ENCODE measurements around the gene HNRNPAB. TPM values are rescaled to one million over a fixed set of nuclear protein-coding genes. Genes with fewer than 3 reads are reported as not detected.

HNRNPAB gene
- total RNA-seq, 1 donor from 2014 or later: 90.6 TPM

DNA sequence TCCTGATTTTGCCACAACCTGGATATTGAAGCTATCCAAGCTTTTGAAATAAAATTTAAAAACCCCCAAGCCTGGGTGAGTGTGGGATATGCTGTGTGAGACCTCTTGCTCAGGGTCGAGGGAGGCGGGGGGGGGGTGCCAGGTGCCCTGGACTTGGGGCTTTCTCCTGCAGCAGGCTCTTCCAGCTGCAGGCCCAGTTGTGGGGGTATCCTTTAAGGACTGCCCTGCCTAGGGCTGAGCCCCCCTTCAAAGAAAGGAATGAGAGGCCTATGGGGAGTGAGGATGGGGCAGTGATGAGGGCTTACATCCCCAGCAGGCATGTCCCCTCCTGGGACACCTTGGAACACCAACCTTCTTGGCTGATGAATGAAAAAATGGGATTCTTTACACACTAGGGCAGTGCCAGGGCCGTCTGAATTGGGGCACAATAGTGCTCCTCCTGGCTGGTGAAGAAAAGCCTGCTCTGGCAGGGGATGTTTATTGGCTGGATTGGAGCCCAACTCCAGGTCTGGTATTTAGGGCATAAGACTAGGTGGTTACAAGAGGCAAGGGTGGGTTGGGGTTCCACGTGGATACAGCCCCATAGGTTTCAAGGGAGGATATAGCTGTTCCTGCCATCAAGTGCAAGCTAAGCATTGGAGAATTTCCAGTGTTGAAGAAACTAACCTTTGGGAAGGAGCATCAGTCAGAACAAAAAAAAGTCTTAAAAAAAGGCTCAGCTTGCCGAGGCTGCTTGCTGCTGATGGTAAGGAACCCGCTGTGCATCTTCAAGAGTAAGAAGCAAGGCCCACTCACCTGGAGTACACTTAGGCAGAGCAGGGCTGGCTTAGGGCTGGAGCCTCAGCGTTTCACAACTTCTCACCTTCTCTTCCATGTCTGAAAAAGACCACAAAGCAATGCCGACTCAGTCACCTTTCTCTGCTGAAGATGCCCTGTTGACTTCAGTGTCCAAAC lies 7.0 kb downstream of the HNRNPAB start:
- no peak for DNase-seq (ENCODE audit: low read depth, low spot score)

DNA sequence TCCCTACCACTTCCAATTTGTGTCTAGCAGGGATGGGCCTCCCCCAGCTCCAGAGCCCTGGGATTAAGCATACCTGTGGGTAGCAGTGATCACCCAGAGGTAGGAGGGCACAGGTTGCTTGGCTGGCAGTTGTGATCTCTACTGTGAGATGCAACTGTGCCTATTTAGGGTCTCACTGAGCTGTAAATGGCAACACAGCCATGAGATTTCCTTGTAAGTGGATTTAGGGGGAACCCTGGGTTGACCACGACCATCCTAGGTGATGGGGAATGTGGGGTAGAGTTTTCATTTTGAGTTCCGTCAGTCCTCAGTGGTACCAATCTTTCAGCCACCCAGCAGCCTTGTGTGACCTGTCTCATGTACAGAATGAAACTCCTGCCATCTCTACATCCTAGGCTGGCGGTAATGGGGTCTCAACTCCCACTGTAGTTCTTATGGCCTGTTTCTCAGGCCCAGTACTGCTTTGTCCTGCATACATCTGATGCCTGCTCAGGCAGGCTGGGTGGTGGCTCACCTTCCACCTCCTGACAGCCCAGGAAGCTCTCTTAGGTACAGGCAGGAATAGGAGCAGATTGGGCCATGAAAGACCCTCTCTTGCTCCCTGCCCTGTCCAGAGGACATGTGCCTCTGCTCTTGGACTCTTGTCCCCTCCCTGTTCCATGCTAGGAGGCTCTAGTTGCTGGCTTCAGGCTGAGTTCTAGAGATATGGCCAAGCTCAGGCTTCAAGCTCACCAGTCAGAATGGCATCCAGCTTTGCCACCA lies 8.1 kb downstream of the HNRNPAB start:
- DNase-seq (ENCODE audit: low read depth, low spot score): no peak

DNA sequence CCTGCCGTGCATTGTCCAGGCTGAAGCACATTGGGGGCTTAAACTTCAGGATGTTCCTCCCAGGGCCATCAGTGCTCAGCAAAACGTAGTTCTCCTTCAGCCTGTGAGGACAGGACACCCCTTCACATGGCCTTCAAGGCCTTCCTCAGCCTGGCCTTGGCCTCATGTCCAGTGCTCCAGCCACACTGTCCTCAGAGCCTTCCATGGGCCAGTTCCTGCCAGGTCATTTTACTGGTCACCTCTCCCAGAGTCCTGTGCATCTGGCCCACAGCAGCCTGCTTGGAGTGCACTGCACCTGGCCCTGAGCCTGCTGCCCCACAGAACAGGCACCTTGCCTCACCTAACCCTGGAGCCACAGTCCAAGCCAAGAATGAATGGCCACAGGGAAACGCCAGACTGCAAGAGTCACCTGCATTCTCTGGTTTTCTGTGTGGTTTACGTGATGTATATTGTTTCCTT lies 8.7 kb downstream of the HNRNPAB start:
- no peak for DNase-seq (ENCODE audit: low read depth, low spot score)

- no peak for DNase-seq (ENCODE audit: low read depth, low spot score)
Measured at GRCh38 chr5:178213748-178214151, 9.4 kb downstream of the HNRNPAB start.

DNA sequence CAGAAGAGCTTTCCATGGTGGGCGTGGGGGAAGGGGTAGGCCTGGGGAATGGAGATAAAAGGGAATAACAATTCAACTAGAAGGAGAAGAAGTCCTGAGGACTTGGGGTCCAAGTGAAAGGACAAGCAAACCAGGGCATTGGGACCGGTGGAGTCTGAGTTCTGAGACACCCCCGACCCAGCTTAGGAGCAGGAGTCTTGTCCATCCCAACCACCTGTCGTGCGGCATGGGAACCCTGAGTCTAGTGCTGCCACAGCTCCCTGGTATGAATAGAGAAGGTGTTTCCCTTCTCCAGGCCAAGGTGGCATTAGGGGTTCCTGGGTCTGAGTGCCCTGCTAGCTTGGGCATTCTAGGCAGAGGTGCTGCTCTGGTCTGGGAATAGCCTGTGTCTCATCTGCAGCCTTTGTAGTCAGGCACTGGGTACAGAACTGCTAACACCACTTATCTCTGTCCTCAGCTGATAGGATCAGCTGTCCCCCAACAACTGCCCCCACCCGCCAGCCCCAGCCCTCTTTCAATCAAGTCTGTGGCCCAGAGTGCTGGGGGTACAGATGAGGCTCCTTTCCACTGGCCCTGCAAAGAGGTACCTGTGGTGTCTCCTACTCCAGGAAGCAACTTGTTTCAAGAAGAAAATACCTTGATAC lies 9.9 kb downstream of the HNRNPAB start:
- DNase-seq (ENCODE audit: low read depth, low spot score): no peak

DNA sequence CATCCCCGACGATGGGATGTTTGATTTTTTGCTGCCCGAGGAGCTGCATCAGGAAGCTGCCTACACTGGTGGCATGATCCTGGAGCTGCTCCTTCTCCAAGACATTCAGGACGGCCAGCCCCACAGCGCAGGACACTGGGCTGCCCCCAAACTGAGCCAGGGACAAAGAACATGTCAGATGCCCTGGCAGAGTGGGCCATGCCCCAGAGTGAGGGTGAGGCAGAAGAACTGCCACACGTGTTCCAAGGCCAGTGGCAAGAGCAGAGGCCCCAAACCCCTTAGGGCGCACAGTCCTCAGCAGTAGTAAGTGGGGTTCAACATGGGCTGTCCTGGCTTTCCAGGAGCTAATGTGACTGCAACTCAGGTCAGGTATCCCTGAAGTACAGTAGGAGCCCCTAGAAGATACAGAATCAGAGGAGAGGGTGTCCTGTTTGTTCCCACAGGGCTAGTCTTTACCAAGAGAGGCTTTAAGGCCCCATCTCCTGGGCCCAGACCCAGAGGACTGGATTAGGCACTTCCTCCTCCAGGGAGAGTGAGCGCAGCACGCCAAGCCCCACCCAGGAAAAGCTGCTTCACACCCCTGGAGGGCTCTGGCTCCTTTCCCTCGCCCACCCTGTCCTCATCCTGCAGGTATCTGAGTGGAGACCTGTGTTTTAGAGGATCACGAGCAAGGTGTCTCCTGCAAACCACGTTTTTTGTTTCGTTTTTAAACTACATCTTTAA lies 11.1 kb downstream of the HNRNPAB start:
- DNase-seq (ENCODE audit: low read depth, low spot score): no peak

- DNase-seq (ENCODE audit: low read depth, low spot score): no peak
Measured at GRCh38 chr5:178216088-178216534, 11.8 kb downstream of the HNRNPAB start.

DNA sequence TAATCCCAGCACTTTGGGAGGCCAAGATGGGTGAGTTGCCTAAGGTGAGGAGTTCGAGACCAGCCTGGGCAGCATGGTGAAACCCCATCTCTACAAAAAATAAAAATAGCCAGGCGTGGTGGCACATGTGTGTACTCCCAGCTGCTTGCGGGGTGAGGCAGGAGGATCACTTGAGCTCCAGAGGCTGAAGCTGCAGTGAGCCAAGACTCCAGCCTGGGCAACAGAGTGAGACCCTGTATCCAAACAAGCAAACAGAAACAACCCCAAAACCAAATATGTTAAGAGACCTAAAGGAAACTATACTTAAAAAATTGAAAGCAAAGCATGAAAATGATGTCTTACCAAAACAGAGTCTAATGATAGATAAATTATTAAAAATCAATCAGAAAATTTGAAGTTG lies 12.4 kb downstream of the HNRNPAB start:
- no peak for DNase-seq (ENCODE audit: low read depth, low spot score)

DNA sequence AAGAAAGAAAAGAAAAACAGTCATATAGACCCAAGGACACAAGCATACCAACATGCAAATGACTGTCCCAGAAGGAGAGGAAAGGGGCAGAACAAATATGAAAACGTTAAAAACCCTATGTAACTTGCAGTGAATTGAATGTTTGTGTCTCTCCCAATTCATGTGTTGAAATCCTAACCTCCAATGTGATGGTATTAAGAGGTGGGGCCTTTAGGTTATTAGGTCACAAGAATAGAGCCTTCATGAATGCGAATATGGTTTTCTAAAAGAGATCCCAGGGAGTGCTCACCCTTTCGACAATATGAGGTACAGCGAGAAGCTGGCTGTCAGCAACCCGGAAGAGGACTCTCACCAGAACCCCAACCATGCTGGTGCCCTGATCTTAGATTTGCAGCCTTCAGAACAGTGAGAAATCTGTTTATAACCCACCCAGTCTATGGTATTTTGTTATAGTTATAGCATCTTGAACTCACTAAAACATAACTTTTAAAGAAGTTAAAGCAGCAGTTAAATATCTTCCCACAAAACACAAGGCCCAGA lies 14.0 kb downstream of the HNRNPAB start:
- DNase-seq (ENCODE audit: low read depth, low spot score): no peak

GRCh38 chr5:178218827-178219226 lies 14.5 kb downstream of the HNRNPAB start:
- no peak for DNase-seq (ENCODE audit: low read depth, low spot score)

DNA sequence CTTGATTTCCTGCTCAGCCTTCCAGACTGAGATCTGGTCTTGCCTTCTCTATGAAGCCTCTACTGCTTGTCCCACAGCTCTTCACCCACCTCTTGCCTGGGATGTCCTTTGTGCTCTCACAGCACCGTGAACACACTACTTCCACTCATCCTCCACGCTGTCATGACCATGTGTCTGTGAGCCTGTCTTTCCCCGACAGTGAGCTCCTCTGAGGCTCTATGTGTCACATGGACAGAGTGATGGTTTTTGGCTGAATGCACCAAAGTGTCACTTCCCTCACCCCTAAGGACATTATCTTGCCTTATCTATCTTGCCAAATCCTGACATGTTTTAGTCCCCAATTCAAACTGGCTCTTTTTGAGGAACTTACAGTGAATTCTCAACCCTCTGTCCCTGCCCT lies 16.9 kb downstream of the HNRNPAB start:
- no peak for DNase-seq (ENCODE audit: low read depth, low spot score)

GRCh38 chr5:178221853-178222252 lies 17.5 kb downstream of the HNRNPAB start:
- DNase-seq (ENCODE audit: low read depth, low spot score): no peak

- no peak for DNase-seq (ENCODE audit: low read depth, low spot score)
Measured at GRCh38 chr5:178222292-178222691, 18.0 kb downstream of the HNRNPAB start.

- no peak for DNase-seq (ENCODE audit: low read depth, low spot score)
Measured at GRCh38 chr5:178223196-178223773, 19.0 kb downstream of the HNRNPAB start.

GRCh38 chr5:178223828-178224335 lies 19.5 kb downstream of the HNRNPAB start:
- DNase-seq (ENCODE audit: low read depth, low spot score): no peak

- no peak for DNase-seq (ENCODE audit: low read depth, low spot score)
Measured at GRCh38 chr5:178224403-178224802, 20.1 kb downstream of the HNRNPAB start.

DNA sequence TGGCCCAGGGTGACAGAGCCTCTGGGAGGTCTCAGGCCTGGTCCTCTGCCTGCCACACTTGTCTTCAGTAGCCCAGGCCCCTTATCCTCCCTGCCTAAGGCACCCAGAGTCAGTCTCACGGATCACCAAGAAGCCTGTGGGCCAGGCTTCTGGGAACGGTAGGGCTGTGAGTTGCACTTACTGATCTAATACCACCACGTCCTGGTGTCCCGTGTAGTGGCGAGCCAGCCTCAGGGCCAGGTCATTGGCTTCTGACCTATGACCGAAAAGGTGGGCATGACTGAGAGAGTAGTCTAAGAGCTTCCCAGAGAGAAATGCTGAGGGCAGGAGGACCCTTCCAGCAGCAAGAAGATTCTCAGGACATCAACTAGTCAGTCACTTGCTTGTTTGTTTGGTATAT lies 20.8 kb downstream of the HNRNPAB start:
- DNase-seq (ENCODE audit: low read depth, low spot score): no peak

DNA sequence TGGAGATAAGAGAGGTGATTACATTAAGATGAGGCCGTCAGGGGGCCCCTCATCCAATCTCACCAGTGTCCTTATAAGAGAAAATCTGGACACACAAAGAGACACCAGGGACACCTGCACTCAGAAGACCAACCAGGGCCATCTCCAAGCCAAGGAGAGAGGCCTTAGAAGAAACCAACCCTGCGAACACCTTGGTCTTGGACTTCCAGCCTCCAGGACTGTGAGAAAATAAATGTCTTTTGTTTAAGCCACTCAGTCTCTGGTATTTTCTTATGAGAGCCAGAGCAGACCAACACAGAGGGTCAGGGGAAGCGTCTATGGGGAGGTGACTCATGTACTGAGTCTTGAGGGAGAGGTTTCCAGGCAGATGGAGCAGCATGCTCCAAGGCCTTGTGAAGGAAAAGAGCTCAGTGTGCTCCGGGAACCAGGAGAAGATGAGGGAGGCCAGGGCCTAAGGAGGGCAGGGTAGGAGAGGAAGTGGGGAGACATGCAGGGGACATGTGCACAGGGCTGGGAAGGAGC lies 22.9 kb downstream of the HNRNPAB start:
- no peak for DNase-seq (ENCODE audit: low read depth, low spot score)

- DNase-seq (ENCODE audit: low read depth, low spot score): no peak
Measured at GRCh38 chr5:178227929-178228328, 23.6 kb downstream of the HNRNPAB start.

- DNase-seq (ENCODE audit: low read depth, low spot score): no peak
Measured at GRCh38 chr5:178228609-178229008, 24.3 kb downstream of the HNRNPAB start.

All from pulmonary artery endothelial cell (primary cell).